SU-DHL-6 (cell line): ENCODE measurements around the gene CACNG4.

Experiments
- EZH2phosphoT487 ChIP-seq: fragments of 200-600 bp; sonication (generic), shearing (Covaris generic); conservative IDR thresholded peaks from 2 replicates; pipeline ENCODE4 v1.6.1; 2018; ENCODE audit warnings: mild to moderate bottlenecking, antibody characterized with exemption, low read length, moderate library complexity, mixed read lengths
- TF ChIP-seq, protein P1 (sequence below): fragments of 200-600 bp; sonication (generic); IDR thresholded peaks from one replicate; pipeline ENCODE4 v1.5.1; 2017; ENCODE audit warnings: antibody characterized with exemption, mild to moderate bottlenecking, low read length, moderate library complexity; ENCODE audit not compliant: insufficient read depth, poor library complexity, severe bottlenecking

- TF ChIP-seq, protein P1, sequence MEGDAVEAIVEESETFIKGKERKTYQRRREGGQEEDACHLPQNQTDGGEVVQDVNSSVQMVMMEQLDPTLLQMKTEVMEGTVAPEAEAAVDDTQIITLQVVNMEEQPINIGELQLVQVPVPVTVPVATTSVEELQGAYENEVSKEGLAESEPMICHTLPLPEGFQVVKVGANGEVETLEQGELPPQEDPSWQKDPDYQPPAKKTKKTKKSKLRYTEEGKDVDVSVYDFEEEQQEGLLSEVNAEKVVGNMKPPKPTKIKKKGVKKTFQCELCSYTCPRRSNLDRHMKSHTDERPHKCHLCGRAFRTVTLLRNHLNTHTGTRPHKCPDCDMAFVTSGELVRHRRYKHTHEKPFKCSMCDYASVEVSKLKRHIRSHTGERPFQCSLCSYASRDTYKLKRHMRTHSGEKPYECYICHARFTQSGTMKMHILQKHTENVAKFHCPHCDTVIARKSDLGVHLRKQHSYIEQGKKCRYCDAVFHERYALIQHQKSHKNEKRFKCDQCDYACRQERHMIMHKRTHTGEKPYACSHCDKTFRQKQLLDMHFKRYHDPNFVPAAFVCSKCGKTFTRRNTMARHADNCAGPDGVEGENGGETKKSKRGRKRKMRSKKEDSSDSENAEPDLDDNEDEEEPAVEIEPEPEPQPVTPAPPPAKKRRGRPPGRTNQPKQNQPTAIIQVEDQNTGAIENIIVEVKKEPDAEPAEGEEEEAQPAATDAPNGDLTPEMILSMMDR = no peak
- no peak for TF ChIP-seq EZH2phosphoT487
Measured at GRCh38 chr17:67013891-67014290, 49.4 kb downstream of the CACNG4 start.
